ENCODE results near the gene GNPTG.

GNPTG gene

DNA sequence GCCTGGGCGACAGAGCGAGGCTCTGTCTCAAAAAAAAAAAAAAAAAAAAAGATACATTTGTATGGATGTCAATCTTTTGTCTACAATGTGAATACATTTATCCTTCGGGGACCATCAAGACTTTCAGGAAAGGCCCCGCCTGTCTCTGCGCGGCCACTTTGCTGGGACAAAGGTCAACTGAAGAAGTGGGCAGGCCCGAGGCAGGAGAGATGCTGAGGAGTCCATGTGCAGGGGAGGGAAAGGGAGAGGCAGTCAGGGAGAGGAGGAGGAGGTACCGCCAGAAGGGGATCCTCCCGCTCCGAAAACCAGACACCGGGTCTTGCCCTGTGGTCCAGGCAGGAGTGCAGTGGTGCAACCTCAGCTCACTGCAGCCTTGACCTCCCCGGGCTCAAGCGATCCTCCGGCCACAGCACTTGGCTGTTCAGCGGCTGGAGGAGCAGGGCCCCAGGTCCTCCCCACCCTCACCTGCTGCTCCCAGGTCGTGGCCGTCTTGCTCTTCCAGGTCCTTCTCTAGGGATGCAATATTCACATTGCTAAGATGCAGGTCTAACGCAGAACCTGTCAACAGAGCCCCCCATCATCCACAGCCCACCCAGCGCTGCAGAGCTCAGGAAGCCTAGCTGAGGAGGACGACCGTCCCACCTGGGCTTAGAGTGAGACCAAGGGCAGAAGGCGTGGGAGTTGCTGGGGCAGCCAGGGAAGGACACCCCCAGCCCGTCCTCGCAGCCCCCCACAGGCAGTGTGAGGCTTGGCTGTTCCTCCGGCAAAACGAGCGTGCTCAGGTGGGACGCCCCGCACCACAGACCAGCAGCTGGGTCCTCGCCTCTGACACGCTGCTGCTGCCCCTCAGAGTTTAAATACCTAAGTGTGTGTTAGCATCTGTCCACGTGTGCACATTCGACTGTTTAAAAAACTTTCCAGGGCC, 19.6 kb downstream of the GNPTG start:
- TF ChIP-seq CTCF (IDR thresholded peaks at IDR 0.05; ENCODE audit: low read depth, low read length) (no peak), MYC (IDR thresholded peaks at IDR 0.05; ENCODE audit: low read depth, low read length) (no peak), POLR2A (IDR thresholded peaks at IDR 0.05; ENCODE audit: extremely low read depth, insufficient read length) (no peak), MAX (IDR thresholded peaks at IDR 0.05; ENCODE audit: low read depth, low read length) (no peak)
- no peak overlapping the region for H3K4me3 ChIP-seq (ENCODE audit: low read depth, low read length)
- DNase-seq (ENCODE audit: low read depth) = no peak

GRCh38 chr16:1372292-1372950, 20.7 kb downstream of the GNPTG start:
- DNase-seq (ENCODE audit: low read depth) = no peak
- TF ChIP-seq MAX (IDR thresholded peaks at IDR 0.05; ENCODE audit: low read depth, low read length) (no peak), POLR2A (IDR thresholded peaks at IDR 0.05; ENCODE audit: extremely low read depth, insufficient read length) (no peak), MYC (IDR thresholded peaks at IDR 0.05; ENCODE audit: low read depth, low read length) (no peak), CTCF (IDR thresholded peaks at IDR 0.05; ENCODE audit: low read depth, low read length) (no peak)

GRCh38 chr16:1374418-1375297, 22.9 kb downstream of the GNPTG start:
- no peak for TF ChIP-seq CTCF (IDR thresholded peaks at IDR 0.05; ENCODE audit: low read depth, low read length)
- no peak for TF ChIP-seq MYC (IDR thresholded peaks at IDR 0.05; ENCODE audit: low read depth, low read length)
- no peak for TF ChIP-seq POLR2A (IDR thresholded peaks at IDR 0.05; ENCODE audit: extremely low read depth, insufficient read length)
- TF ChIP-seq MAX (IDR thresholded peaks at IDR 0.05; ENCODE audit: low read depth, low read length) = no peak
- DNase-seq (ENCODE audit: low read depth) = peak; percentile 21
- H3K4me3 ChIP-seq (ENCODE audit: low read depth, low read length) = no peak overlapping the region

More at GRCh38 chr16:1372292-1372950, 20.7 kb downstream of the GNPTG start:
- H3K4me3 ChIP-seq (ENCODE audit: low read depth, low read length) = no peak overlapping the region

- no peak for TF ChIP-seq MAX (IDR thresholded peaks at IDR 0.05; ENCODE audit: low read depth, low read length)
- no peak for TF ChIP-seq MYC (IDR thresholded peaks at IDR 0.05; ENCODE audit: low read depth, low read length)
- no peak for TF ChIP-seq POLR2A (IDR thresholded peaks at IDR 0.05; ENCODE audit: extremely low read depth, insufficient read length)
- TF ChIP-seq CTCF (IDR thresholded peaks at IDR 0.05; ENCODE audit: low read depth, low read length) = no peak
- no peak for DNase-seq (ENCODE audit: low read depth)
- no peak overlapping the region for H3K4me3 ChIP-seq (ENCODE audit: low read depth, low read length)
Measured at GRCh38 chr16:1375298-1375640, 23.5 kb downstream of the GNPTG start.

- no peak for DNase-seq (ENCODE audit: low read depth)
- TF ChIP-seq MAX (IDR thresholded peaks at IDR 0.05; ENCODE audit: low read depth, low read length) (no peak), MYC (IDR thresholded peaks at IDR 0.05; ENCODE audit: low read depth, low read length) (no peak), POLR2A (IDR thresholded peaks at IDR 0.05; ENCODE audit: extremely low read depth, insufficient read length) (no peak)
- no peak overlapping the region for H3K4me3 ChIP-seq (ENCODE audit: low read depth, low read length)
Measured at GRCh38 chr16:1375741-1376410, 24.1 kb downstream of the GNPTG start.
